HG02870 (cell line): ENCODE data around the gene MTHFD2.
"Not testable (repeated sequence)": the region's sequence is repeated elsewhere in the genome, so short reads cannot be mapped to it uniquely, and the experiment has no call there.

Experiments
- ATAC-seq: cut with Tn5 transposase; IDR thresholded peaks from one replicate; pipeline ENCODE4 v1.9.1; 2021; ENCODE audit warnings: mild to moderate bottlenecking, moderate library complexity; ENCODE audit not compliant: unreplicated experiment

Gene MTHFD2

GRCh38 chr2:74194799-74195198 is 3.6 kb upstream of the MTHFD2 start:
- ATAC-seq: no peak

DNA sequence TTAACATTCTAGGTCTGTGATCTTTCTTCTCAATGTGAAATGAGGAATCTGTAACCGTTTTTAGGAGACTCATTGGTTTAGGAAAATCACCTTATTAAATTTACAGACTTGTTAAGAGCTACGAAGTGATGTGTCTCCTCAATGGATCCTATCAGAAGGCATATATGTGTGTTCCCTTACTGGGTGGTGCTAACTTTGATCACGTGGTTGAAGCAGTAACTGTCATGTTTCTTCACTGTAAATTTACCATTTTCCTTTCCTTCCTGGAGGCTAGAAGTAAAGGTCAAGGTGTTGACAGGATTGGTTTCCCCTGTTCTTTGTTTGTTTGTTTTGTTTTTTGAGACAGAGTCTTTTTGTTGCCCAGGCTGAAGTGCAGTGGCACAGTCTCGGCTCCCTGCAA is 1.4 kb upstream of the MTHFD2 start:
- no peak for ATAC-seq

DNA sequence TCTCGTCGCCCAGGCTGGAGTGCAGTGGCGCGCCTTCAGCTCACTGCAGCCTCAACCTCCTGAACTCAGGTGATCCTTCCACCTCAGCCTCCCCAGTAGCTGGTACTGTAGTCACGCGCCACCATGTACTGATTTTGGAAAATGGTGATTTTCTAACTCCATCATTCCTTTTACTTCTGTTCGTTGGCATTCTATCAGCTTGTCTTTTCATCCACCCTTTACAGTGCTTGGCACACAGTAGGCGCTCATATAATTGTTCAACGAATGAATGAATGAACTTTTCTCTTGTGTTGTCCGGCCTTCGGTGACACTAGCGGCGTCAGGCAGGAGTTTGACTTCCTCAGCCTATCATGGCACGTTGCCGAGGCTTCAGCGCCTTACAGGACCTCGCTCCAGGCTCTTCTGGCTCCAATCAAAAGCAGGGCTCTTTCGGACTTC is 373 bp upstream of the MTHFD2 start:
- no peak for ATAC-seq

DNA sequence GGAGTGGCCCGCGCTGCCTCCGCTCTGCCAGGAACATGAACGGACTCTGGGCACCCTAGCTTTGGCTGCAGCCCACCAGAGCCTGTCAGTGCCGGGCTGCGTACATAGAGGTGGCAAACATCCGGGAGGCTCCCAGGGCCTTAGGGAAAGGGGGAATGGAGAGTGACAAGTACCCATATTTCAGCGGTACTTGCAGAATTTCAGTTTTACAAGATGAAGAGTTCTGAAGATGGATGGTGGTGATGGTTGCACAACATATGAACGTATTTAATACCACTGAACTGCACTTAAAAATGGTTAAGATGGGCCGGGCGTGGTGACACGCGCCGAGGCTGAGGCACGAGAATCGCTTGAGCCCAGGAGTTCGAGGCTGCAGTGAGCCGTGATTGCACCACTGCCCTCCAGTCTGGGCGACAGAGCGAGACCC is 873 bp downstream of the MTHFD2 start:
- no peak for ATAC-seq

DNA sequence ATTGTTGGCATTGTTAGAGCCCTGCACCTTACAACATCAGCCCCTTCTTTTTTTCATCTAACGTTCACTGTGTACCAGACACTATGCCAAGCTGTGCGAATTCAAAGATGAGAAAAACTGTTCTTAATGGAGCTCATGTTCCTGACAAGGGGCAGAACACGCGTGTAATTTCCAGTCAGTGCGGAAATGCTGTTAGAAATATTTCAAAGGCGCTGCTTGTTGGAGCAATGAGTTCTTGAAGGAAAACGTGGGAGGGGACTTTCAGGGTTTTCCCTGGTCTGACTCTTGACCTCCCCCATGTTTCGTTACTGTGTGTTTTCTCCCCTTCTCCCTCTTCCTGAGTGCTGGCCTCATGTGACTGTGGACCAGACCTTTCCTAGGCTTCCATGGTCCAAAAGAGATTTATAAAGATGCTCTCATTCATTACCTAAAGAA is 1.5 kb downstream of the MTHFD2 start:
- ATAC-seq: no peak

DNA sequence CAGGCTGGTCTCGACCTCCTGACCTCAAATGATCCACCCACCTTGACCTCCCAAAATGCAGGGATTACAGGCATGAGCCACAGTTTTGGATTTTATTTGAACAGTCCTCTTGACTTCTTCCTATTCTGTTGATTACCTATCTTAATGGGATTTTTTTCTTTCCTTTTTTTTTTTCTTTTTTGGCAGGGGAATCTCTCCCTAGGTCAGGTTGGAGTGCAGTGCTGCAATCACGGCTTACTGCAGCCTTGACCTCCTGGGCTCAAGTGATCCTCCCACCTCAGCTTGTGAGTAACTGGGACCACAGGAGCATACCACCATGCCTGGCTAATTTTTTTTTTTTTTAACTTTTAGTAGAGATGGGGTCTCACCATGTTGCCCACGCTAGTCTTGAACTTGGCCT is 2.8 kb downstream of the MTHFD2 start:
- no peak for ATAC-seq

- no peak for ATAC-seq
Observed at GRCh38 chr2:74201596-74201995, 3.2 kb downstream of the MTHFD2 start.

GRCh38 chr2:74204436-74204835 is 6.0 kb downstream of the MTHFD2 start:
- no peak for ATAC-seq

DNA sequence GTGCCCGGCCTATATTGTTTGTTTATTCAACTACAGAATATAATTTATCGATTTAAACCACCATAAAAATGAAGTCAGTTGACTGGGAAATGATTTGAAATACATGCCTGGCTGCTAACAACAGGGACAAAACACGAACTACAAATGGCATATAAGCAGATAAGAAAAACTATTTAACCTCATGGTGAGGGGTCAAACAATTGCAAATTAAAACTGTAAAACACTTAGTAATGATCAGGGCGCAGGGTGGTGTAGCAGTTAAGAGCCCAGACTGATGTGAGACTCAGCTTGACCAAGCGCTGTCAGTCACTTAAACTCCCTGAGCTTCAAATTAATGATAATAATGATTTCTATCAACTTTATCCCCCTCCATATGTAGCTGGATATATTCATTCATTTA is 6.7 kb downstream of the MTHFD2 start:
- ATAC-seq: no peak

DNA sequence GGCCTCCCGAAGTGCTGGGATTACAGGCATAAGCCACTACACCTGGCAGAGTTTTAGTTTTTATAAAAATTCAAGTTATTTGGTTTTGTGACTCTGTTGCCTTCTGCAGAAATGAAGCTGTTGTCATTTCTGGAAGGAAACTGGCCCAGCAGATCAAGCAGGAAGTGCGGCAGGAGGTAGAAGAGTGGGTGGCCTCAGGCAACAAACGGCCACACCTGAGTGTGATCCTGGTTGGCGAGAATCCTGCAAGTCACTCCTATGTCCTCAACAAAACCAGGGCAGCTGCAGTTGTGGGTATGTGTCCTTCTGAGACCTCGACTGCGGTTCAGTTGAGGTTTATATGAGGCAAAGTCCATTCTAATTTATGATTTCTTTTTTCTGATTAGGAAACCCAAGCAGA is 7.2 kb downstream of the MTHFD2 start:
- no peak for ATAC-seq

DNA sequence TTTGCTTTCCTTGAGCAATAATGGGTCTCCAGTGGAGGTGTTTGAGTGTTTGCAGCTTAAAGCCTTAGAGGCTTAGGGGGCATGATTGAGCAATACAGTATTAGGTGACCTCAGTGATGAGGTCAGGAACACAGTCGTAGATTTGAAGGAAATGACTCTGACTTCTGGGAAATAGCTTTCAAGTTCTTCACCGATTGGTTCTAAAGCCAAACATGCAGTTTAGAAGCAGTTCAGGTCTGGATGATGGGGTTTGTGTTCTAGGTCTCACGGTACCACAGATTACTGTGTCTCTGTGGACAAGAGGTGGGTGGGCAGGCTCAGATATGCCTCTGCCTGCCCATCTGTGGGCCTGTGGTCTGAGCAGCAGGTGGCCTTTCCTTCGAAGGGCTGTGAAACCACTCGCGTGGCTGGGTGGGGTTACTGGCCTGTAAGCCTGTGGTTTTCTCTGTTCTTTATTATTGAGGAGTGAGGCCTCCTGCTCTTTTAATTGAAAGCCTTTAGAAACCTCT is 7.8 kb downstream of the MTHFD2 start:
- peak; percentile 81 for ATAC-seq

- no peak for ATAC-seq
Observed at GRCh38 chr2:74212702-74213410, 14.4 kb downstream of the MTHFD2 start.

DNA sequence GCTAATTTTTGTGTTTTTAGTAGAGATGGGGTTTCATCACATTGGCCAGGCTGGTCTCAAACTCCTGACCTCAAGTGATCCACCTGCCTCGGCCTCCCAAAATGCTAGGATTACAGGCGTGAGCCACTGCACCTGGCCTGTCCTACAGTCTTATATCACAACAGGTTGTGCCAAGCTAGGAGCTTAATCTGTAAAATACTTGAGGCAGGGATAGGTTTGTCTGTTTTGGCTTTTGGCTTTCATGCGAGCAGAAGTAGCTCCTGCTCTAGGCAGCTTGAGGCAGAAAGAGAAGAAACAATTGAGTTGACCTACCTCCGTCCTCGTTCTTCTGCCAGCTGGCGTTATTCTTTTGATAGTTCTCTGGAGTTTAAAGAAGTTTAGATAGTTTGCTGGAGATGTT is 17.4 kb downstream of the MTHFD2 start:
- ATAC-seq: not testable (repeated sequence)

DNA sequence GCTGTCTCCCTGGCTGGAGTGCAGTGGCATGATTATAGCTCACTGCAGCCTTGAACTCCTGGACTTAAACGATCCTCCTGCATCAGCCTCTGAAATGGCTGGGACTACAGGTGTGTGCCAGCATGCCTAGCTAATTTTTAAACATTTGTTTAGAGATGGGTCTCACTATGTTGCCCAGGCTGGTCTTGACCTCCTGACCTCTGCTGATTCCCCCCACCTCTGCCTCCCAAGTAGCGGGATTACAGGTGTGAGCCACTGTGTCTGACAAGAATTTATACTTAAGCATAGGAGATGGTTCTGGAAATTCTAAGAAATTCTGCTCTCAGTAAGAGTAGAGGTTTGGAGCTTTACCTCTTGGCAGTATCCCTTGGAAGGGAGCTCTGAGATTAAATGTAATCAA is 18.2 kb downstream of the MTHFD2 start:
- no peak for ATAC-seq

DNA sequence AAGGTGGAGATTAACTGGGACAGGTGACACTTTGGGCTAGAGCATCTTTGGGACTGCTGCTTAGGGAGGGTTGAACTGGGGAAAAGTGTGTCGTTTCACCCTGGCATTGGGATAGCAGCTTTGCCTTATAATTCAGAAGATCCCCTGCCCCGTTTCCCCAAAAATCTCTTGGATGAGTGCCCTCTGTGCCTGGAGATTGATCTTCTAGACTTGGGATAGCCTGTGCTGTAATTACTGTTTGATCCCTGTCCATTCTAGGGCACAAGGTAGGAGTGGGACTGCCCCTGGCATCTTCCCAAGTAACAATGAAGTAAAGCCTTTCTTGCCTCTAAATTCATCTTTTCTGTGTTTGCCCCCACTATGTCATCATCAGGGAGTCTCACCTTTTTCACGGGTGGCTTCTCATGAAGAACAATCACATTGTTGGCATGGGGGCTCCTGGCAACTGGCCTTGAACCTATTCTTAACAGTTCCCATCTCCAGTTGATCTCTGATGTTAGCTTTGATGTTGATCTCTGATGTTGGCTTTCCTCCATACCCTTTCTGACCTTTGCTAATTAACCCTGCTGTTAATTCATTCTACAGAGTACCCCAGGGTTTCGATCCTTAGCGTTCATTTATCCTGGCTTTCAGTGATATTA is 21.6 kb downstream of the MTHFD2 start:
- ATAC-seq: no peak

- no peak for ATAC-seq
Observed at GRCh38 chr2:74221091-74221490, 22.7 kb downstream of the MTHFD2 start.

- no peak for ATAC-seq
Observed at GRCh38 chr2:74221604-74222299, 23.3 kb downstream of the MTHFD2 start.

DNA sequence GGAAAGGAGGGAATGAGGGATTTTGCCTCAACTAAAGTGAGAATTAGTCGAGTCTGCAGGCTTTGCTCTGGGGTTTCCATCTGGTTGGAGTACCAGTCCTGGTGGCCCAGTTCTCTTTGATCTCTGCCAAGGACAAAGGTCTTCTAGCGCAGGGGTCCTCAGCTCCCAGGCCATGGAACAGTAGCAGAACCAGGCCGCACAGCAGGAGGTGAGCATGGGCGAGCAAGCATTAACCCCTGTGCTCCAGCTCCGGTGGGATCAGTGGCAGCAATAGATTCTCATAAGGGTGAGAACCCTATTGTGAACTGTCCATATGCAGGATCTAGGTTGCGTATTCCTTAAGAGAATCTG is 23.9 kb downstream of the MTHFD2 start:
- ATAC-seq: no peak

GRCh38 chr2:74223941-74224770 is 25.7 kb downstream of the MTHFD2 start:
- no peak for ATAC-seq

DNA sequence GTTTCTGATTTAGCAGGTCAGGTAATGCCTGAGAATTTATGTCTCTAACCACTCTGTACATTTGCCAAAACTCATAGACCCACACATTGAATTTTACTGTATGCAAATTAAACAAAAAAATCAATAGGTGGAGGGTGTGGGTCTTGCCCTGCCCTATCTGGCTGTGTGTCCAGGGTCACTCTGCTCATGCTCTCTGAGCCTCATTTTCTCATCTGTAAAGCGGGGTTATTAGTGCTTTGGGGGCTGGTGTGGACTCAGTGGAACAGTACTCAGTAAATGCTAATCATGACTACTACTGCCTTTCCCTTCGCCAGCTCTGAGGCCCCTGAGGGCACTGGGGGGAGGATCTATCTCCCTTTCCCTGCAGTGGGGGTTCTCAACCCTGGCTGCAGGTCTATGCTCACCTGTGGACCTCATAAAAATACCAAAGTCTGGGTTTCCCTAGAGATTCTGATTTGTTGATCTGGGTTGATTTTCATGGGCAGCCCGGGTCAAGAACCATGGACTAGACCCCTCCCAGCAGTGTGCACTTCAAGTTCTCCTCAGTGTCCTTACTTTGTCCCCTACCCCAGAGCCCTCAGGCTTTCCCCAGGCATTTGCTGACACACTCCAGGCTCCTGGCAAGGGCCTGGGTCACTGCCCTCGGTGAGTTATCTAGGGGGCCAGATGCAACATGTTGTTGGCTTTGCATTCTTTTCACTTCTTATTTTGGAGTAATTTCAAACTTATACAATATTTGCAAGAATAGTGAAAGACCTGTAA is 27.5 kb downstream of the MTHFD2 start:
- ATAC-seq: no peak
